Transverse colon (tissue), 3 donors: ENCODE data around the gene BEST3.

Source experiments
- CTCF ChIP-seq, 5 experiments: fragments of 200-600 bp in 3 of 5; fragments of 450-650 bp in 2 of 5; sonication (generic) in 3 of 5; IDR thresholded peaks; 1 replicate in 2 of 5; 2 replicates in 3 of 5; pipeline ENCODE4 v1.5.1; 2016 to 2017; ENCODE audit warnings: antibody characterized with exemption in 5 of 5, inconsistent platforms in 3 of 5, mild to moderate bottlenecking in 2 of 5, moderate library complexity in 1 of 5
- EP300 ChIP-seq: sonication (generic); formaldehyde crosslinking; IDR thresholded peaks from one replicate; pipeline ENCODE4 v1.6.1; 2017; ENCODE audit warnings: antibody characterized with exemption, low read depth
- POLR2A ChIP-seq: fragments of 450-650 bp; IDR thresholded peaks from one replicate; pipeline ENCODE4 v1.6.1; 2016; ENCODE audit warnings: antibody characterized with exemption, mild to moderate bottlenecking, moderate library complexity

- no peak for TF ChIP-seq POLR2A
- TF ChIP-seq CTCF (IDR thresholded peaks at IDR 0.05) = no peak
- no peak for TF ChIP-seq EP300
Observed at GRCh38 chr12:69679119-69679518, 20.0 kb downstream of the BEST3 start.
